ENCODE measurements around the gene MSRB3. TPM values are rescaled to one million over a fixed set of nuclear protein-coding genes. Genes with fewer than 3 reads are reported as not detected.
A peak's percentile ranks its signal among the peaks of the same experiment; 100 is the strongest.

MSRB3 gene
- total and polyA plus RNA-seq, 2 experiments from 2014 or later, result 0.95 to 1.7 TPM

GRCh38 chr12:65334521-65334920 is 56.0 kb downstream of the MSRB3 start:
- no peaks in the 10 kb centered on the region for H3K79me2 ChIP-seq (replicated peaks; ENCODE audit: insufficient read depth)
- H3K27me3 ChIP-seq (ENCODE audit: insufficient read depth), result no peaks in the 10 kb centered on the region
- H3K9me2 ChIP-seq (ENCODE audit: insufficient read depth), result no peaks in the 10 kb centered on the region
- H3K4me3 ChIP-seq, result no peak overlapping the region
- ATAC-seq (no peak), DNase-seq (ENCODE audit: low spot score) (no peak)
- H3K4me1 Mint-ChIP-seq, result peaks cover 8% of the 10 kb centered on the region; the same call in 2 of the 3 replicates
- no peaks in the 10 kb centered on the region for H4K20me1 ChIP-seq (replicated peaks; ENCODE audit: insufficient read depth)
- H3K27ac ChIP-seq (ENCODE audit: low read depth), result no peak overlapping the region
- no peaks in the 10 kb centered on the region for H3F3A ChIP-seq (replicated peaks; ENCODE audit: low read depth)
- H3K4me3 Mint-ChIP-seq, result no peak overlapping the region
- no peak overlapping the region for H3K4me2 ChIP-seq
- peaks cover 9% of the 10 kb centered on the region; the same call in 1 of the 2 replicates for H3K4me1 ChIP-seq (ENCODE audit: insufficient read depth)
- no peaks in the 10 kb centered on the region for H3K36me3 ChIP-seq (ENCODE audit: insufficient read depth)
- H3K27me3 Mint-ChIP-seq (ENCODE audit: insufficient read depth, low read depth, poor library complexity), result no peaks in the 10 kb centered on the region
- no peak overlapping the region for H3K27ac Mint-ChIP-seq
- TF ChIP-seq EZH2 (IDR thresholded peaks at IDR 0.05; ENCODE audit: low read depth, unreplicated experiment) (no peak), ZNF331 (CRISPR knock-in tag; IDR thresholded peaks at IDR 0.05; ENCODE audit: low read depth) (no peak), CREB1 (CRISPR knock-in tag; IDR thresholded peaks at IDR 0.05; ENCODE audit: low read depth) (no peak), NANOG (IDR thresholded peaks at IDR 0.05; ENCODE audit: borderline replicate concordance) (no peak), EZH2phosphoT487 (IDR thresholded peaks at IDR 0.05; ENCODE audit: unreplicated experiment) (no peak)
- no peaks in the 10 kb centered on the region for H3K36me3 Mint-ChIP-seq (ENCODE audit: low read depth)
- H2AFZ ChIP-seq, result no peak overlapping the region
- no peaks in the 10 kb centered on the region for H3K9me3 Mint-ChIP-seq

GRCh38 chr12:65335021-65335714 is 56.7 kb downstream of the MSRB3 start:
- H3K4me1 Mint-ChIP-seq, result peaks cover 8% of the 10 kb centered on the region; the same call in 2 of the 3 replicates
- Histone ChIP-seq H3K79me2 (replicated peaks; ENCODE audit: insufficient read depth) (no peaks in the 10 kb centered on the region), H3F3A (replicated peaks; ENCODE audit: low read depth) (no peaks in the 10 kb centered on the region), H3K27me3 (ENCODE audit: insufficient read depth) (no peaks in the 10 kb centered on the region), H3K4me1 (ENCODE audit: insufficient read depth) (peaks cover 9% of the 10 kb centered on the region; the same call in 1 of the 2 replicates), H3K4me2 (no peak overlapping the region; the same call in 1 of the 2 replicates), H3K27ac (ENCODE audit: low read depth) (no peak overlapping the region), H3K9me2 (ENCODE audit: insufficient read depth) (no peaks in the 10 kb centered on the region), H3K4me3 (no peak overlapping the region), H2AFZ (peak overlapping the region; percentile 72), H3K36me3 (ENCODE audit: insufficient read depth) (no peaks in the 10 kb centered on the region), H4K20me1 (replicated peaks; ENCODE audit: insufficient read depth) (no peaks in the 10 kb centered on the region)
- DNase-seq (ENCODE audit: low spot score), result no peak
- H3K4me3 Mint-ChIP-seq, result no peak overlapping the region
- 0 out of 2 replicates have a peak overlapping the region, but pooled peaks have one; percentile 24 for H3K27ac Mint-ChIP-seq
- H3K36me3 Mint-ChIP-seq (ENCODE audit: low read depth), result no peaks in the 10 kb centered on the region
- no peaks in the 10 kb centered on the region for H3K9me3 Mint-ChIP-seq
- no peak for ATAC-seq
- no peaks in the 10 kb centered on the region for H3K27me3 Mint-ChIP-seq (ENCODE audit: insufficient read depth, low read depth, poor library complexity)
- no peak for TF ChIP-seq CREB1 (CRISPR knock-in tag; IDR thresholded peaks at IDR 0.05; ENCODE audit: low read depth)
- TF ChIP-seq, protein P1, sequence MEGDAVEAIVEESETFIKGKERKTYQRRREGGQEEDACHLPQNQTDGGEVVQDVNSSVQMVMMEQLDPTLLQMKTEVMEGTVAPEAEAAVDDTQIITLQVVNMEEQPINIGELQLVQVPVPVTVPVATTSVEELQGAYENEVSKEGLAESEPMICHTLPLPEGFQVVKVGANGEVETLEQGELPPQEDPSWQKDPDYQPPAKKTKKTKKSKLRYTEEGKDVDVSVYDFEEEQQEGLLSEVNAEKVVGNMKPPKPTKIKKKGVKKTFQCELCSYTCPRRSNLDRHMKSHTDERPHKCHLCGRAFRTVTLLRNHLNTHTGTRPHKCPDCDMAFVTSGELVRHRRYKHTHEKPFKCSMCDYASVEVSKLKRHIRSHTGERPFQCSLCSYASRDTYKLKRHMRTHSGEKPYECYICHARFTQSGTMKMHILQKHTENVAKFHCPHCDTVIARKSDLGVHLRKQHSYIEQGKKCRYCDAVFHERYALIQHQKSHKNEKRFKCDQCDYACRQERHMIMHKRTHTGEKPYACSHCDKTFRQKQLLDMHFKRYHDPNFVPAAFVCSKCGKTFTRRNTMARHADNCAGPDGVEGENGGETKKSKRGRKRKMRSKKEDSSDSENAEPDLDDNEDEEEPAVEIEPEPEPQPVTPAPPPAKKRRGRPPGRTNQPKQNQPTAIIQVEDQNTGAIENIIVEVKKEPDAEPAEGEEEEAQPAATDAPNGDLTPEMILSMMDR (conservative IDR thresholded peaks at IDR 0.05; ENCODE audit: low read depth in 2 of 2), result no peak
- TF ChIP-seq POLR2AphosphoS5 (IDR thresholded peaks at IDR 0.05; ENCODE audit: low read depth), result no peak
- TF ChIP-seq ZNF462 (CRISPR knock-in tag; IDR thresholded peaks at IDR 0.05), result no peak
- TF ChIP-seq EZH2 (IDR thresholded peaks at IDR 0.05; ENCODE audit: low read depth, unreplicated experiment), result no peak
- no peak for TF ChIP-seq EZH2phosphoT487 (IDR thresholded peaks at IDR 0.05; ENCODE audit: unreplicated experiment)
- TF ChIP-seq STAT1 (IDR thresholded peaks at IDR 0.05; ENCODE audit: unreplicated experiment), result no peak
- no peak for TF ChIP-seq ETS1 (IDR thresholded peaks at IDR 0.05)
